Activated T-cell treated with anti-CD3 and anti-CD28 coated beads, Interleukin-2, amount 50 U/mL, for 48 hours (primary cell): Measurements from ENCODE around the gene NUDT8.
"Not testable (repeated sequence)": the region's sequence is repeated elsewhere in the genome, so short reads cannot be mapped to it uniquely, and the experiment has no call there.

Experiments used
- DNase-seq, 2 experiments: peaks; one replicate each; pipeline ENCODE4 v3.0.0-alpha.2; 2020

The NUDT8 gene

GRCh38 chr11:67629386-67630227, at the start of gene NUDT8:
Gene NUDT8 (minus strand): TSS chr11:67629937. CDS start chr11:67629911, 26 bp downstream.
- DNase-seq = peak; percentile 94 to 95

GRCh38 chr11:67675058-67675747, 45.5 kb upstream of the NUDT8 start:
- DNase-seq = no peak

GRCh38 chr11:67674442-67674871, 44.7 kb upstream of the NUDT8 start, which contains the start of gene ALDH3B2:
Gene ALDH3B2 (minus strand): TSS chr11:67674623. CDS start chr11:67666935, 7,688 bp downstream.
- no peak for DNase-seq

- no peak for DNase-seq
These were observed 44.2 kb upstream of the NUDT8 start for GRCh38 chr11:67673902-67674301.

- DNase-seq = no peak
These were observed 43.6 kb upstream of the NUDT8 start for GRCh38 chr11:67673358-67673757.

- DNase-seq = peak in 1 of 2 experiments; percentile 11
These were observed 41.4 kb upstream of the NUDT8 start for GRCh38 chr11:67671211-67671520.

- DNase-seq = peak in 1 of 2 experiments; percentile 10
These were observed 40.8 kb upstream of the NUDT8 start for GRCh38 chr11:67670316-67671210.

- DNase-seq = peak in 1 of 2 experiments; percentile 14
These were observed 38.4 kb upstream of the NUDT8 start for GRCh38 chr11:67668192-67668551.

- DNase-seq = no peak
These were observed 37.9 kb upstream of the NUDT8 start for GRCh38 chr11:67667490-67668191.

GRCh38 chr11:67666676-67667489, 37.1 kb upstream of the NUDT8 start:
- DNase-seq = peak in 1 of 2 experiments; percentile 13

GRCh38 chr11:67666303-67666645, 36.5 kb upstream of the NUDT8 start:
- DNase-seq = no peak

- peak in 1 of 2 experiments; percentile 13 for DNase-seq
These were observed 36.0 kb upstream of the NUDT8 start for GRCh38 chr11:67665541-67666302.

- peak in 1 of 2 experiments; percentile 6 for DNase-seq
These were observed 35.2 kb upstream of the NUDT8 start for GRCh38 chr11:67664696-67665540.

GRCh38 chr11:67664213-67664585, 34.5 kb upstream of the NUDT8 start:
- DNase-seq = no peak

GRCh38 chr11:67663532-67664212, 33.9 kb upstream of the NUDT8 start:
- no peak for DNase-seq

- no peak for DNase-seq
These were observed 33.2 kb upstream of the NUDT8 start for GRCh38 chr11:67662835-67663531.

GRCh38 chr11:67662142-67662834, 32.6 kb upstream of the NUDT8 start:
- peak in 1 of 2 experiments; percentile 7 for DNase-seq

- not testable (repeated sequence) for DNase-seq
These were observed 31.0 kb upstream of the NUDT8 start for GRCh38 chr11:67660752-67661151.
